Upper lobe of left lung (tissue), 6 donors: Measurements from ENCODE around the gene CFAP97. TPM values are rescaled to one million over a fixed set of nuclear protein-coding genes. Genes with fewer than 3 reads are reported as not detected.

Experiments
- ATAC-seq, 2 donors: fragments of 200-7000 bp; cut with Tn5 transposase; one replicate each; pipeline ENCODE4 v1.9.1; 2022; ENCODE audit warnings: mild to moderate bottlenecking in 2 of 2, moderate library complexity in 2 of 2; ENCODE audit not compliant: low FRiP score in 2 of 2
- DNase-seq, 2 donors: peaks; one replicate each; pipeline ENCODE4 v3.0.0-alpha.2; 2019 to 2020
- H3K27ac ChIP-seq, 4 donors: fragments of 200-600 bp; sonication (generic); one replicate each; pipeline ENCODE4 v1.5.1; 2016 to 2019
- H3K27me3 ChIP-seq, 4 donors: fragments of 200-600 bp; sonication (generic); one replicate each; pipeline ENCODE4 v1.5.1; 2017 to 2019
- H3K36me3 ChIP-seq, 4 donors: fragments of 200-600 bp; sonication (generic); one replicate each; pipeline ENCODE4 v1.5.1; 2016 to 2019
- H3K4me1 ChIP-seq, 4 donors: fragments of 200-600 bp; sonication (generic); one replicate each; pipeline ENCODE4 v1.5.1; 2018 to 2019
- H3K4me3 ChIP-seq, 4 donors: fragments of 200-600 bp; sonication (generic); one replicate each; pipeline ENCODE4 v1.5.1; 2017 to 2019; ENCODE audit warnings: mild to moderate bottlenecking in 2 of 4, moderate library complexity in 1 of 4
- H3K9me3 ChIP-seq, 4 donors: fragments of 200-600 bp; sonication (generic); one replicate each; pipeline ENCODE4 v1.5.1; 2018 to 2019
- CTCF ChIP-seq, 6 experiments: fragments of 450-650 bp in 4 of 6; fragments of 200-600 bp in 2 of 6; sonication (generic) in 2 of 6; IDR thresholded peaks; one replicate each; pipeline ENCODE4 v1.5.1; 2016 to 2019; ENCODE audit warnings: antibody characterized with exemption in 6 of 6
- EP300 ChIP-seq, 4 donors: sonication (generic); formaldehyde crosslinking; IDR thresholded peaks; one replicate each; pipeline ENCODE4 v1.5.1; 2017; ENCODE audit warnings: antibody characterized with exemption in 4 of 4, control low read depth in 2 of 4
- POLR2A ChIP-seq, 4 donors: fragments of 450-650 bp; IDR thresholded peaks; one replicate each; pipeline ENCODE4 v1.5.1; 2016 to 2017; ENCODE audit warnings: antibody characterized with exemption in 4 of 4, mild to moderate bottlenecking in 2 of 4
- POLR2AphosphoS5 ChIP-seq, 2 donors: sonication (generic); formaldehyde crosslinking; IDR thresholded peaks; one replicate each; pipeline ENCODE4 v1.5.1; 2017; ENCODE audit warnings: antibody characterized with exemption in 2 of 2
- WGBS, 2 donors: methylation state at CpG; one replicate each; pipeline ENCODE4 v1.1.5; 2017 to 2018; 5-methylcytosine and 5-hydroxymethylcytosine counted together
- total RNA-seq, 6 donors: library from RNA; depleted of rRNA in 4 of 6; stranded (reverse); fragments of >200 nt in 4 of 6; gene quantifications; one replicate each; pipeline versions ENCODE4 v1.1.0 to v1.2.1, GENCODE V29; 2016 to 2021
- donor health status: DM: no; HTN: no; CAD: no; lungs with moderate emphysema.
- donor health status: DM: no; HTN: yes; CAD: no; lungs with severe emphysema.

The CFAP97 gene
- total RNA-seq, 6 donors from 2014 or later, result 12.3 to 42.9 (median 24.0) TPM

GRCh38 chr4:185165605-185166063 is 38.2 kb downstream of the CFAP97 start:
- TF ChIP-seq EP300 (IDR thresholded peaks at IDR 0.05) (no peak), POLR2A (IDR thresholded peaks at IDR 0.05) (no peak), CTCF (IDR thresholded peaks at IDR 0.05) (no peak), POLR2AphosphoS5 (IDR thresholded peaks at IDR 0.05) (no peak)
- 50 to 58% methylated on average over 2 of the region's 2 CpGs for WGBS, 2 donors
- DNase-seq (no peak), ATAC-seq (peak in 1 of 2 donors; percentile 29)
- Histone ChIP-seq H3K9me3 (no peaks in the 10 kb centered on the region), H3K4me3 (no peak overlapping the region), H3K4me1 (peaks cover 0 to 9% (median 0%) of the 10 kb centered on the region in 4 donors), H3K36me3 (peaks cover 6 to 50% (median 19%) of the 10 kb centered on the region in 4 donors), H3K27ac (no peak overlapping the region), H3K27me3 (no peaks in the 10 kb centered on the region)

GRCh38 chr4:185151296-185151695 is 52.5 kb downstream of the CFAP97 start:
- no peak for ATAC-seq
- TF ChIP-seq POLR2A (IDR thresholded peaks at IDR 0.05) (no peak), CTCF (IDR thresholded peaks at IDR 0.05) (no peak)
- no peak for DNase-seq
- Histone ChIP-seq H3K4me1 (no peaks in the 10 kb centered on the region), H3K9me3 (no peaks in the 10 kb centered on the region), H3K27ac (no peak overlapping the region), H3K36me3 (peaks cover 0 to 33% (median 4%) of the 10 kb centered on the region in 4 donors), H3K27me3 (no peaks in the 10 kb centered on the region), H3K4me3 (no peak overlapping the region)
- WGBS, 2 donors, result 77 to 81% methylated on average over 1 of the region's 1 CpG

- 94 to 95% methylated on average over 12 of the region's 12 CpGs for WGBS, 2 donors
- no peak overlapping the region for H3K27ac ChIP-seq
- peaks cover 0 to 33% (median 4%) of the 10 kb centered on the region in 4 donors for H3K36me3 ChIP-seq
- H3K27me3 ChIP-seq, result no peaks in the 10 kb centered on the region
- DNase-seq (no peak), ATAC-seq (no peak)
- TF ChIP-seq EP300 (IDR thresholded peaks at IDR 0.05) (no peak), POLR2A (IDR thresholded peaks at IDR 0.05) (no peak), CTCF (IDR thresholded peaks at IDR 0.05) (no peak), POLR2AphosphoS5 (IDR thresholded peaks at IDR 0.05) (no peak)
- H3K9me3 ChIP-seq, result no peaks in the 10 kb centered on the region
- H3K4me3 ChIP-seq, result no peak overlapping the region
- peaks cover 8 to 13% (median 11%) of the 10 kb centered on the region in 4 donors for H3K4me1 ChIP-seq
Observed at GRCh38 chr4:185149392-185149791, 54.4 kb downstream of the CFAP97 start.

GRCh38 chr4:185145572-185145971 is 58.2 kb downstream of the CFAP97 start:
- TF ChIP-seq POLR2AphosphoS5 (IDR thresholded peaks at IDR 0.05), result no peak
- TF ChIP-seq POLR2A (IDR thresholded peaks at IDR 0.05), result no peak
- no peak for TF ChIP-seq CTCF (IDR thresholded peaks at IDR 0.05)
- TF ChIP-seq EP300 (IDR thresholded peaks at IDR 0.05), result no peak
- ATAC-seq (no peak), DNase-seq (no peak)
- H3K27me3 ChIP-seq, result no peaks in the 10 kb centered on the region
- H3K4me3 ChIP-seq, result peak overlapping the region in 1 of 4 donors; percentile 81
- H3K9me3 ChIP-seq, result no peaks in the 10 kb centered on the region
- WGBS, 2 donors, result 68 to 85% methylated on average over 12 to 13 of the region's 13 CpGs
- peaks cover 0 to 22% (median under 1%) of the 10 kb centered on the region in 4 donors for H3K36me3 ChIP-seq
- peaks cover 20 to 30% (median 23%) of the 10 kb centered on the region in 4 donors for H3K4me1 ChIP-seq
- H3K27ac ChIP-seq, result no peak overlapping the region

GRCh38 chr4:185144601-185145240 is 59.1 kb downstream of the CFAP97 start:
- WGBS, 2 donors, result 84 to 89% methylated on average over 16 of the region's 16 CpGs
- DNase-seq (peak in 1 of 2 donors; percentile 79), ATAC-seq (no peak)
- H3K9me3 ChIP-seq, result no peaks in the 10 kb centered on the region
- H3K27ac ChIP-seq, result no peak overlapping the region
- TF ChIP-seq CTCF (IDR thresholded peaks at IDR 0.05) (no peak), POLR2AphosphoS5 (IDR thresholded peaks at IDR 0.05) (no peak), EP300 (IDR thresholded peaks at IDR 0.05) (no peak), POLR2A (IDR thresholded peaks at IDR 0.05) (no peak)
- H3K4me1 ChIP-seq, result peaks cover 20 to 30% (median 23%) of the 10 kb centered on the region in 4 donors
- H3K27me3 ChIP-seq, result no peaks in the 10 kb centered on the region
- peaks cover 0 to 17% (median 0%) of the 10 kb centered on the region in 4 donors for H3K36me3 ChIP-seq
- peak overlapping the region in 2 of 4 donors; percentile 9 to 81 for H3K4me3 ChIP-seq
